Measurements from ENCODE around the gene CDH2.

The CDH2 gene

DNA sequence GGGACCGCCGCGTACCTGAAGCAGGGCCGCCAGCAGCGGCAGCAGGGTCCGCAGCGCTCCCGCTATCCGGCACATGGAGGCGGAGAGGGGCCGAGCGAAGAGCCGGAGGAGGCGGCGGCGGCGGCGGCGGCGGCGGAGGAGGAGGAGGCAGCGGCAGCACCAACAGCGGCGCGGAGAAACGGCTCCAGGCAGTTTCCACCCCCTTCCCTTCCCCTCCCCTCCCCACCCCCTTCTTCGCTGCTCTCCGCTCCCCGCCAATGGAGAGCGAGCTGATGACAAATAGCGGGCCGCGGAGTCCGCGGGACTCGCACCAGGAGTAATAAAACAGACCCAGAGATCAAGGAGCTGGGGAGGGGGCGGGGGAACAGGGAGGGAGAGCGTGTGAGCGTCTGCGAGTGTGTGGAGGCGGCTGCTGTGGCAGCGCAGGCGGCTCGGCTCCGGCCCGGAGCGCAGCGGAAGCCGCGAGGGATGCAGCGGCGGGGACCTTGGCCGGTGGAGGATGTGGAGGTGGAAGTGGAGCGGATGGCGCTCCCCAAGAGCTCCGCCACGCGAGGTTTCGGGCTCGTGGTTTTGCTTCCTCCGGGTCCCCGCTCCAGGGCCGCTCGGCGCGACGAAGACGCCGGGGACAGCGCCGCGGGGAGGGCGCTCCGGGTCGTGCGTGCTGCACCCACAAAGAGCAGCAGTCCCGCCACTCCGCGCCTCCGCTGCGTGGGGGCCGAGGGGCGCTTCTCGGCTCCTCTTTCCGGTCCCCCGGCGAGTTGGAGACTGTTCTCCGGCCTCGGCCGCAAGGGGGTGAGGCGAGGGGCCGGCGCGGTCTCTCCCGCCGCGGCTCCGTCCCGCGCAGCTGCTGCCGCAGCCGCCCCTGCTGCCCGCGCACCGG is at the start of gene CDH2:
TSS of gene CDH2 (minus strand) at position 183 of the 880 bp plus-strand sequence. CDS start at position 75, 108 bp downstream.
- peak; percentile 26 for DNase-seq

DNA sequence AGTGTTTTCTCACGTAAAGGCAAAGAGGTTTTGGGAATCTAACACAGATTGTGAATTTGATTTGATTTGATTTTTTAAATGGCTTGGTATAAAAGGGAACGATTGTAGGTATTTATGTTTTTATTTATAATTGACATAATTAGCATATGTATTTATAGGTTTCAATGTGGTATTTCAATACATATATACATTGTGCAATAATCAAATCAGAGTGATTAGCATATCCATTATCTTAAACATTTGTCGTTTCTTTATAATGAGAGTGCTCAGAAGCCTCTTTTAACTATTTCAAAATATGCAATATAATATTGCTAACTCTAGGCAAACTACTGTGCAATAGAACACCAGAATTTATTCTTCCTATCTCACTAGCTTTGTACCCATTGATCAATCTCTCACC is 35.1 kb upstream of the CDH2 start:
- no peak for DNase-seq

DNA sequence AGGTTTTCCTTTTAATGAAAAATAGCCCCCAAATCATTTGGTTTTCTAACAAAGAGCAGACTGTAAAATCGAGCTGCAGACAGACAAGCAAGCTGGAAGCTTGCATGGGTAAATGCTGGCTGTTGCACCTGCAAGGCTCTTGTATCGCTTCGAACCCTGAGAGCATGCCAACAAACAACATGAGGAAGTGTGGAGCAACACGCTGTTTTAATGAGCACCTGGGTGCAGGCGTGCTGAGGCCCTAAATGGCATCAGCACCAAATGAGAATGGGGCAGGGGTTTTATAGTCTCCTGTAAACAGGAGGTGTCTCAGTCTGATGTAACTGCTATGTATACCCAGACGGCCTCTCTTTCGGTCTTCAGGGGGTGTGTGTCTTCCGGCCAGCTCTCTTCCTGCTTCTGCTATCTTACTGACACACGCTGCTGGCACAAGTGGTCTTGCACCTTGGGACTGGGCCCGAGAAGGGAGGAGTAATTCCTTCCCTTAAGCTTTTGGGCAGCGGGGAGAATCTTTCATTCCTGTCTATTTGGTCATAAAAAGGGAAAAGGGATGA is 31.9 kb upstream of the CDH2 start:
- DNase-seq, result no peak

DNA sequence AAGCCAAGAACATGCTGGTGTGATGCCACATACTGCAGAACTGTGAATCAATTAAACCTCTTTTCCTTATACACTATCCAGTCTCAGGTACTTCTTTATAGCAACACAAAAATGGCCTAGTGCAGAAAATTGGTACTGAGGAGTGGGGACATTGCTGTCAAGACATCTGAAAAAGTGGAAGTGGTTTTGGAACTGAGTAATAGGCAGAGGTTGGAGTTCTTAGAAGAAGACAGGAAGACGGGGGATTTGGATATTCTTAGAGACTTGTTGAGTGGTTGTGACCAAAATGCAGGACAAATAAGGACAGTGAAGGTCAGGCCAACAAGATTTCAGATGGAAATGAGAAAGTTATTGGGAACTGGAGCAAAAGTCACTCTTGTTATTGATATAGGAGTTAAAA is 31.3 kb upstream of the CDH2 start:
- DNase-seq, result no peak

DNA sequence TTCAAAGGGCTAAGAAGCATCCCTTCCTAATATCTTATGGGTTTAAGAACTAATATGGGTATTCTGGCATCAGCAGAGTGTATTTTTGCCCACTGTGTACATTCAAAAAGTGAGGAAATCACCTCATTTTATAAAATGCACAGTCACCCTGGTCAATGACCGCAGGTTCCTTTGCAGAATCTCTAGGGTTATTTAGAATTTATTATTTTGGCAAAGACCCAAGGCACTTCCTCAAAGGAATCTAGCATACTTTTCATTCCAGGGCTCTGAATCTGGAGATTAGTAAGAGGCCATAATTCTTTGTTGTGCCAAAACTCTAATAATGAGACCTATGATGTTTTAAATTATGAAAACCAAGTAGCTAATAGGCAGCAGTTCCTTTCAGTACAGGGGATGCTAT is 27.2 kb upstream of the CDH2 start:
- no peak for DNase-seq

DNA sequence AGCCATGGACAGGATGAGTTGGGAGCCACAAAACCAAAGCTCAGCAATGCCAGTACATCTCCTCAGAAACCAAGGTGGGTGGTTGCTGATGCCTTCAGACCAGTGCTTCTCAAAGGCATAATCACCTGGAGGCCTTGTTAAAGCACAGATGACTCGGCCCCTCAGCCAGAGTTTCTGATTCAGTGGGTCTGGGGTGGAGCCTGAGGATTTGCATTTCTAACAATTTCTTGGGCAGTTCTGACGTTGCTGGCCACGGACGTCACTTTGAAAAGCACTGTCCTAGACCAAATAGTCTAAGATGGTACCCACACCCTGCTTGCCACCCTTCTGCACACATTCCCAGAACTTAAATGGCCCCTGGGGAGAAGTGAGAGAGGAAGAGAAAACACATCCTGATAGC is 24.1 kb upstream of the CDH2 start:
- DNase-seq, result no peak

DNA sequence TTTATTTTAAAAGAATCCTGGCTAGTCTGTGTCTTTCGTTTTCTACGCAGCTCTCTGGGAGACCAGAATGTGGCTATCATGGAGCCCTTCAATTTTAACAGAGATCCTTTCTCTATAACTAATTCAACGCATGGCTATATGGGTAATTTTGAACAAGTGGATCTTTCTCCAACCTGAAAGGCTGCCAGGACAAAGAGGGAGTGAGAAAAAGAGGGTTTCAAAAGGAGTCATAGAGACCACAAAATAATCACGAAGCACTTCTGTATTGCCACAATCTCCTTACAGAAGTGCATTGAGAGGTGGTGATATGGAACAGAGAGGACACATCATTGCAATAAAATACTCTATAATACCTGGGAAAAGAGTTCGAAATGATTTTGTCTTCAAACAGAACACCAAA is 21.7 kb upstream of the CDH2 start:
- no peak for DNase-seq

DNA sequence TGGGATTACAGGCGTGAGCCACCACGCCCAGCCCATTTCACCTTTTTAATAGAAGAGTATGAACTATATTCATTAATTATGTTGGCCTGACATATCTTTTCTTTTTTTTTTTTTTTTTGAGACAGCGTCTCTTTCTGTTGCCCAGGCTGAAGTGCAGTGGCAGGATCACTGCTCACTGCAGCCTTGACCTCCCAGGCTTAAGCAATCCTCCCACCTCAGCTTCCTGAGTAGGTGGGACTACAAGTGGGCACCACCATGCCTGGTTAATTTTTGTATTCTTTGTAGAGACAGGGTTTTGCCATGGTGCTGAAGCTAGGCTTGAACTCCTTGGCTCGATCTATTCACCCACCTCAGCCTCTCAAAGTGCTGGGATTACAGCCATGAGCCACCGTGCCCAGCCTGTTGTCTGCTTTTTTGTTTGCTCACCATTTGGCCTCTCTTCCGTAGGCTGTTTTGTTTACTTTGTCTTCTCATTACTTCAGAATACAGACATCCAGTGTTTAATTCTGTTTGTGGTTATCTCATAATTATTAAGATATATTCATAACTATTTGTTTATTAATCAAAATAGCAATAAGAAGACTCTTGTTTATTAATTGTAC is 16.3 kb upstream of the CDH2 start:
- no peak for DNase-seq

DNA sequence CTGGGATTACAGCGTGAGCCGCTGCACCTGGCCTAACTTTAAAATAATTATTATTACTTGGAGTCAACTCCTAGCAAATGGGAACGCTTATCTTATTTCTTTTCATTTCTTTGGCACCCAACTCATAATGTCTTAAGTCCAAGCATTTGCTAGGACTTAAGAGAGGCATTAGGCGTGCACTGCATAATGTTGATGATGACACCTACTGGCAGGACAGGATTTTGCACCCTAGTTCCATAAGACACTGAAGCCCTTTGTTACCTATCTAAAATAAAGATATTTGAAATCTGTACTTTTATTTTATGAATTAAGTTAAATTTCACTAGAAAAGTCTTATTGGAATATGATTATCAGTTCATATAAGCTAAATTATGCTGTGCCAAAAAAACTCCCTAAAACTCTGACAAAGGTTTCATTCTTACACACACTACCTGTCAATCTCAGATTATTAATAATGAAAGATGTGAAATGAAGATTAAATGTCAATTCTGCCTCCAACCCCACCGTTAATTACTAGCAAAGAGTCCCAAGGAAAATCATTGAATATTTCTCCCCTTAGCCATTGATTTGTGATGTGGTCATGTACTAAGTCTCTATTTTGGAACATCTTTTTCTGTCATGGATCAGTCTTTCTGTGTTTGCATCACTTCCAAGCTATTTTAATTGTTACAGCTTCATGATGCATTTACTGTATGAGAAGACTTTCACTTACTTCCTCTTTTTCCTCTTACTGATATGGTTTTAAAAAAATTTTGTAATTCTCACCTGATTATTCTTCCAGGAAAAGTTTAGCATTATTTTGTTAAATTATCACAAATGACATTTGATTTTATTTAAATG is 12.7 kb upstream of the CDH2 start:
- peak; percentile 38 for DNase-seq

DNA sequence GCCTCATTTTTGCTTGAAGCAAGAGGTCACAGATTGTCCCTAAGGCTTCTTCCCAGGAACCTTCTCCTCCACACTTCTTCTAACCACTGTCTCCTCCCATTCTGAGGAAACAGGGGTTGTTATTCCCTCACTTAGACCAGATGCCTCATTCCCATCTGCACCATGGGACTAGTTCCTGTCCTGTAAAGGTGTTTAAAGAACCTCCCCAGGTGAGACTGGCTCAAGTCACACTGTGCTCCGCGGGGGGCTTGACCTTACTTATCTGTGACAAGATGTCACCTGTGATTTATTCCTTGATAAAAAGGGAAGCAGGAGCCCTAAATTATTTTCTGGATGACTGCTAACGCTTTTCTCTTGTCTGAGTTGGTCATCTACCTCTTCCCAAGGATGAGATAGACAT is 8.2 kb upstream of the CDH2 start:
- no peak for DNase-seq

DNA sequence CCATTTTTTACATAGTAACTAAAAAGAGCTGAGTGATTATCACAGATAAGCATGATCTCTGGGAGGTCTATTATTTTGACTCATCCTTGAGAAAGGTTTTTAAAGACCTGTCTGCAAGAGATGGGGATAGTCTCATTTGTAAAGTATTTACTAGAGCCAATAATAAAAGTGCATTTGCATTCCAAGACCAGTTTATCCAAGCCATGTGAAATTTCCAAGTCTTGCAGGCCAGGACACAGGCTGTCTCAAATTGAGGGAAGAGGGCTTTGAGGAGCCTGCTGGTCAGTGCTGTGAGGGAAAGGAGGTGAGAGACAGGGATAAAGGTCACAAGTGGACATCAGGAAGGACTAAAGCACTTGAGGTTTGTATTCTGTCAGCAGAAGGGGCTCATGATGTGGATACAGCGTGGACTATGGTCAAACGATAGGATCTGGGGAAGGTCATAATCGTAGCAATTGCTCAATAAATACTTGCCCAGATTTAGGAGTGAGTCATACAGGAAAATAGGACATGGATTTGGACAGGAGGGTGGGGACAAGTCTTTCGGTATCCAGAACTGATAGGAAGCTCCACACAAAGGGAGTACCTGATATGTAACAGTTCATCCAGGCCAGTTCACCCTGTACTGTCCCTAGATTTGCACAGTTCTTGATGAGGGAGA is 6.6 kb upstream of the CDH2 start:
- DNase-seq, result no peak

DNA sequence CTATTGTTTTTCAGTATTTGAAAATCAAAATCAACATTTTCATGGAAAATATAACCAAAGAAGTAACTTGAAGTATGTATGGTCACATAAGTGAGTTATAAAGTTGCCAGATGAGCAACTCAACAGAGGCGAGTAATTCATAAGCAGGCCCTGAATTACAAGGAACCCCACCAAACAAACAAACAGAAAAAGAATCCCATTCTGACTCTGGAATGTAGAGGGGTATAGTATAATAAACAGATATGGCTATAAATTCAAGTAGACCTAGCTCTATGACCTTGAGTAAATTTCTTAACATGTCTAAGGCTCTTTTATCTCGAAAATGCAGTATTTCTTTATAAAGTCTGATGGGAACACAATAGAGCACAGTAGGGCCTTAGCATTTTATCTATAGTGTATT is 4.7 kb upstream of the CDH2 start:
- DNase-seq, result no peak

DNA sequence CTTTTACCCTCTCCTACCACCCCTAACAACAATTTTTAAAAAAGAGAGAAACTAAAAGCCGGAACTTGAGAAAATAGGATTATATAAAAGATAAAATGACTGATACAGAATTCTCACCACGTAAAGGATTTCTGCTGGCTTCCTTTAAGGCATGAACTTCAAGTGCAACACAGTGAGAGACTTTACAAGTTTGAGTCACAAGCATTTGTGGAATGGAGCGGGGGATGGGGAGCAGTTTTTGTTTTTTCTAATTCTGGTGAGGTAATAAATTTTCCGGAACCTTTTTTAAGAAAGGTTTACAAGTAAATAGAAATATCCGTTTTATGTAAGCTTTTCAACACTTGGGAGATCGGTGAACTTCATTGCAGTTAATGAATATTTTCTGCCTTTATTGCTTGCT is 1.8 kb upstream of the CDH2 start:
- DNase-seq, result no peak

DNA sequence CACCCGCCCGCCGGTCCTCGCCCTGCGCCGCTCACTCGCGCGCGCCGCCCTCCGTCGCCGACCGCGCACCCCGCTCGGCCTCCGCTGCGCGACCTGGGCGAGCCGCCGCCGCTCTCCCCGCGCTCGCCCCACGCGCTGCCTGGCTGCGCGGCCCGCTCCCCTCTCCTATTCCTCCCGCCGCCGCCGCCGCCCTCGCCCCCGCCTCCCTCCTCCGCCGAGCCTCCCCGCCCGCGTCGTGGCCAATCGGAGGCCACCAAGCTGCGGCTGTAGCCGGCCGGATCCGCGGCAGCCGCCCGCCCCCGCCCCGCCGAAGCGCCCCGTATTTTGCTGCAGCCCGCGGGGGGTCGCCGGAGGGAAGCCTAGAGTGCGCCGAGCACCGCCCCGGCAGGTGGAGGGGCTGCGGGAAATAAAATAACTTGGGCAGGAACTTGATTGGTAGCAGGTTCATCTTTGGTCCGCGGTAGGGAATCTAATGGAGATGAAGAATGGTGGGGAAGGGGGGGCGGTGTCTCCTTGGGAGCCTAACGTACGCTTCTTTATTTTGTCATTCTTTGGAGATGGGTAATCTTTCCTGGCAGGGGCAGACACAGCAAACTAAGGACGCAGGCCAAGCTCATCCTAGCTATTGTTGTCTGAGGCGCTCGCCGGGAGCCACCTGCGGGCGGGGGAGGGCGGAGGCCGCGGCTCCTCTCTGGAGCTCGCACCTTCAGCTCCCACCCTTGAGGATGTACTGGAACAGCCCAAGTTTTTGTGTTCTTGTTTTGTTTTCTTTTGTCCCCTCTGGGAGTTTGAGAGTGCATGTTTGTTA is 1.1 kb upstream of the CDH2 start:
- DNase-seq, result peak; percentile 4

DNA sequence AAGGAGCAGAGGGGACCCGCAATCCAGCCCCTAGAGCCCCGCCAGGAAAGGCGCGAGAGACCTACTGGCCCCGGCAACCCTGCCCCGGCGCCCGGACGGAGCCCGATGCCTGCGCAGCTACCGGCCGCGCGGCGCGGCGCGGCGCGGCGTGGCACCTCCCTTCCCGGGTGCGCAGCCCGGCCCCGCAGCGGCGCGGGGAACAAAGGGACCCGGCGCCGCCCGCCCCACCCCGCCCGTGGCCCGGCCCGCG is 307 bp downstream of the CDH2 start:
- DNase-seq, result no peak

DNA sequence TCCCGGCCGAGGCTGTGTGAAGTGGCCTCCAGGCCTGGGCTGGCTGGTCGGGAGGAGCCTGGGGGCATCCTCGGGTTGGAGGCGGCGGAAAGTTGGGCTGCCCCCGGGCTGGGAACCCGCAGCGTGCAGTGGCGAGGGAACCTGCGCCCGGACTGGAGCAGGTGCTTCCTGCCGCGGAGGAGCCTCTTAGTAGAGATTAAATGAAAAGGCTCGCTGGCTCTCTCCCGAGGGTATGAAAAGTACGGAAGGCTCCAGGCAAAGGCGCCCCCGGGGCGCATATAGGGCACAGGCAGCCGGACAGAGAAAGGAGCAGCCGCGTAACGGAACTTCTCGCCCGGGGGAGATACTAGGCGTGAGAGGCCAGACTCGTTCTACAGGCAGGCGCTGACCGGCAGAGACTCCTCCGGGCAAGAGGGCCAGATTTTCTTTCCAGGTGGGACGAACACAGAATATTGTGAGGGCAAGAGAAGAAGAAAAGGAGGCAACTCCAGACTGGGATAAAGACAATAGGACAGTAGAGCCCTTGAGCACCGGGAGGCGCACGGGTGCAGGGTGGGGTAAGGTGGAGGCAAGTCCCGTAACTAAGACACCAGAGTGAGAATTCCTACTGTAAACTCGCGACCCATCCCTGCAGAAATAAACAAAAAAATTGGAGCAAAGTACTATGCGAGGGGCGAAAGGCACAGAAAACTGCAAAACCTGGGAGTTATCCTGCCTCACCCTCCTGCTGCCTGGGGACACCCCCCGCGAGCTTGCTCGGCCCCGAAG is 816 bp downstream of the CDH2 start:
- no peak for DNase-seq

DNA sequence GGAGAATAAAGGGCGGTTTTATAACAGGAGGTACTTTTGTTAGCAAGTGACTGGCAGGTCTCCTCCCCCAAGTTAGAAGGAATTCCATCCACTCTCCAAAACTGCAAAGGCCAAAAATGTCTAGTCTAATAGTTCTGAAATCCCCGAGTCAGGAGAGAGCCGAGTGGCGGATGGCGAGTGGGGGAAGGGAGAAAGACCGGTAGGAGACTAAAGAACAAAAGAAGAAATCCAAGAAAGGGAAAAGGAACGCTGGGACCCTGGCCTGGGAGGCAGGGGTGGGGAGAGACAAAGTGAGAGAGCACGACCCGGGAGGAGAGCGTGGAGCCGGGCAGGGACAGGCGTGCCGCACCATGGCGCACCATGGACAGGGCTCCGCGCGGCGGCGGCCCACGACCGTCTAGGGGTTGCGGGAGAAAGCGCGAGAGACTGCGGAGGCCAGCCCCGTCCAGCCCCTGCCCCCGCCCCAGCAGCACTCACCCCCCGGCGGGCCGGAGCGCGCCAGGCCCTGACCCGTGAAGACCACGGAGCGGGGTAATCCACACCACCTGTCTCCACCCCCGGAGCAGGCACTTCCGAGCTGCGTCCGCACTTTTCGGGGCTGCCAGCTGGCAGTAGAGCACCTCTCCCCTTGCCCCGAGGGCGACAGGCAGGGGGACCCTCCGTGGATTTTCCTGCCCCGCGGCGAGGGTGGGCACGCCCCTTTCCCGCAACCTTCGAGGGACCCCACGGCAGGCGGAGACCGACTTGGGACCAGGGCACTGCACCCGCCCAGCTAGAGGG is 1.6 kb downstream of the CDH2 start:
- no peak for DNase-seq

DNA sequence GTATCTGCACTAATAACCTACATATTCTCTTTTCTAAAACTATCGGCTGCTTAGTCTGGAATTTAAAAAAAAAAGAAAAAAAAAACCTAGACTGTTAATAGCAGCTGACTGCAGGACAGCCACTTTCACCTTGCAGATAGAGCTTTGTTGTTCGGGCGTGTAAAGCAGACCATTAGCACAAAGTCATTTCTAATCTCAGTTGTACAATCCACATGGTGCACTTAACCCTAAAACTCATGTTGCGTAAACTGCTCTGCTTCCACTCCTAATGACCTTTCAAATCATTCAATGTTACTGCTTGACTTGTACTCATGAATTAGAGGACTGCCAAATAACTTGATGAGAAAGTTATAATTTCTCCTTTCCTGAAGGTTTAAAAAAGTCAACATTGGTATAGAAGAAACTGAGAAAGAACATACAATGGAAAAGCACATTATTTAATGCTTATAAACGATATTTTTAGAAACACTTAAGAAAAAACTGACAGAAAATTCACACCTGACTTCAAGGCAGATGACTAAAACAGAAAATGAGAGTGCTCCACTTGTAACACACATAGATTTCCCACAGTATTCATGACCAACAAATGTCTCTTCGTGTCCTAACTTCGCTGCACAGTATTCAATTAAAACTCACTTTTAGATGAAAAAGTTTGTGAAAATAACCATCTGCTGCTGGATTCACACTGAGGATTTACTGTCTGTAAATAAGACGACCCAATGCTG is 2.6 kb downstream of the CDH2 start:
- no peak for DNase-seq

DNA sequence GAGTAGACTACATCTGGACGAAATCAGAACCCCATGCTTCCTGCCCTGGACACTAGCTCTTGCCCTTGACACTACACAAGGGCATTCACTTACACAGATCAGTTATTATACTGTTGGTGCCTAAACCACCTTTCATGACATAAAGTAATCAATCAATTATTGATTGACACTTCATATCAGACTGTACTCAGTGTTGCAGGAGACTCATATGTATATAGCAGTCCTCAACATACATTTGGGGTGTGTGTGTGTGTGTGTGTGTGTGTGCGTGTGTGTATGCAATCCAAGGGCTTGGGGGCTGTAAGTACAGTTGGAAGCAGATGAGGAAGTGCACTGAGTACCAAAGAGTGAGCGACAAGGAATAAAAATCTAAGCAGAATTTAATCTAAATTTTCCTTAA is 5.1 kb downstream of the CDH2 start:
- DNase-seq, result no peak

DNA sequence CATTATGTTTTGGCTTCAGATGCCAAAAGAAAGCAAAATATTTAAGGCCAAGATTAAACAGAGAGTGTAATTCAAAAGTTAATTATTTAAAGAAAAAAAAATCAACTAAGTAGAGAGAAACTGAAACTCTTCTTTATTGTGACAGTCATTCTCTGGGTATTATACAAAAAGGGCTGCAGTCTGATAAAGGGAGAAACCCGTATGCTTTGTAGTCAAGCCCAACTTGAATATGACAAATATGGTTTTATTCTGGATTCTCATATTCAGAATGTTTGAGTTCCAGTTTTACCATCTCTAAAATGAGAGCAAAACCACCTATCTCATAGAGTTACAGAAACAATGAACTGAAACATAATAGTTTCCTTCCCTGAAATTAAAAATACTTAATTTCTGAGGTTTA is 8.2 kb downstream of the CDH2 start:
- no peak for DNase-seq
